ELF-1 (cell line): ENCODE data around the gene IDS.
"Not testable (repeated sequence)": the region's sequence is repeated elsewhere in the genome, so short reads cannot be mapped to it uniquely, and the experiment has no call there.

Experiments
- DNase-seq: peaks from one replicate; pipeline ENCODE4 v3.0.0-alpha.2; 2016; ENCODE audit warnings: low read depth, low spot score

The IDS gene

DNA sequence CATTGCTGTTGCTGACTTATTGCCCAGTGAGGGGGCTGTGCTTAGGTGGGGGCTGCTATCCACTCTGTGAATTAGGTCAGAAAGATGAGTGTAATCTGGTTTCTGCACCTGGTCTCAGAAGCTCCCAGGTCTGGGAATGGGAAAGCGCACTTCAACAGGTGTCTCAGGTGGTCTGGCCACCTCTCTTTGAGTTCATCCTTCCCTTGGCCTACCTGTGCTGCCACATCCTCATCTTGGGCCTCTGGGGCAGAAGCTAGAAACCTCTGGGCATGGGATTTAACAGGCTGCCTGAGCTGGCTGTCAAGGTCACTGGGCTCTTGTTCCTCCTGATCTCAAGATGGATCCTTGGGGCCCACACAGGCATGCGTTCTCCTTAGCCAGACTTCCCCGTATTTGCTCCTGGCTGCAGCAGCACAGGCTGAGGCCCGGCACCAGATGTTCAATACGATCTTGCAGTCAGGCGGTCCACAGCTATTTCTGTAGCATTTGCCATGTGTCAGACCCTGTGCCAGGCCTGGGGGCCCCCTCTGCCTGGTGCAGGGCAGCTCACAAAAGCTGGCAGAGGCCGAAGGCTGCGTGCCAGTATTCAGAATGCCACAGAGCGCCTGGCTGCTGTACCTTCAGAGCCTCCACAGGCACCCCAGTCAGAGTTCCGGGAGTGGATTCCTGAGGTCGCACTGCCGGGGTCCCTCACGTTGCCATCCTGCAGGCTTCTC, 21.4 kb upstream of the IDS start:
- DNase-seq: not testable (repeated sequence)

DNA sequence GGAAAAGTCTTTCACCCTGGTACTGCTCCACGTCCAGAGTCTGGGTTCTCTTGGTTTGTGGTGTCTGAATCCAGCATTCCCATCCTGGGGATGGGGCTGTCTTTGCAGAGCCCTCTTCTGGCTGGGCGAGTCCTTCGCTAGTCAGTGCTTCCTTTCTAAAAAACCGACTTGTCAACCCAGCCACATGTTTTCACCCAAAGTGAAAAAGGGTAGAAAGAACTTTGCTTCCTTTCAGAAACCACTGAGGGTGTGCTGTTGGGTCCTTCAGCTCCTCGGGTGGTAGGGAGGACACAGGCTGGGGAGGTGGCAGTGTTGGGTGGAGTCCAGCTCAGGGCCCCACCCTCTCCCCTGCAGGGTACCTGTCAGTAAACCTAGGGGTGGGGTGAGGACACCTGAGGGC, 20.8 kb upstream of the IDS start:
- DNase-seq: peak; percentile 12

DNA sequence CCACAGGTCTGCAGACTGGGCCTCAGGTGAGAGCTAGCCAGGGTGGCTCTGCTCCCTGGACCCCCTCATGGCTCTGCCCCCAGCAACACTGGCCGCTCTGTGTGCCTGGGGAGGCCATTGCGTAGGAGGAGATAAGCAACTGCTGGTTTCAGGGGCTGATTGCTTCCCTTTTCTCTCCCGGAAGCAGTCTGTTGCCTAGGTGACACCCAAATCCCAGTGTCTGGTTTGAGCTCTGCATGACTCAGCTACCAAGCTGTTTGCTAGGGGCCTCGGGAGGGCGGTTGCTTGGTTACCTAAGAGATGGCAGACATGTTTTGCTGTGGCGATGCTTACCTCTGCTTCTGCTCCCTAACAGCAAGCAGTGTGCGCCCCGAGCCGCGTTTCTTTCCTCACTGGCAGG, 20.3 kb upstream of the IDS start:
- peak; percentile 82 for DNase-seq

DNA sequence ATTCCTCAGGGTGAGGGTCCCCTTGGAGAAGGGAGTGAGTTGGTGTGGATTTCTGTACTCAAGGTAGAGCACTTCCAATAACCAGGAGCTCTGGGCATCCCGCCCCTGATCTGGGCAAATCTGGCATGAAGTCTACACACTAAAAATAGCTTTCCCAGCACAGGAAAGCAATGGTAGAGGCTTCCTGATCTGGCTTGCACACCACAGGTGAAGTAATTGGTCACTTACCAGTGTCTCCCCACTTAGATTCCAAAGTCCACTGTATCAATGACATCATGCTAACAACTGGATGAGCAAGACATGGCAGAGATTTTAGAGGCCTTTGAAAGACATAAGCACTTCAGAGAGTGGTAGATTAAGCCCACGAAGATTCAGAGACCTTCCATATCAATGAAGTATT, 17.8 kb upstream of the IDS start:
- no peak for DNase-seq

DNA sequence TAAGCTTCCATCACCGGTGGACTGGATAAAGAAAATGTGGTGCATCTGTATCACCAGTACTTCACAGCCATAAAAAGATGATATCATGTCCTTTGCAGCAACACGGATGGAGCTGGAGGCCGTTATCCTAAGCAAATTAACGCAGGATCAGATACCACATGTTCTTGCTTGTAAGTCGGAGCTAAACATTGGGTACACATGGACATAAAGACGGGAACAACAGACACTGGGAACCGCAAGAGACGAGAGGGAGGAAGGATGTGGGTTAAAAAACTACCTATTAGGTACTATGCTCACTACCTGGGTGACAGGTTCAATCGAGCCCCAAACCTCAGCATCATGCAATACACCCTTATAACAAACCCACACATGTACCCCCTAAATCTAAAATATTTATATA, 16.3 kb upstream of the IDS start:
- DNase-seq: no peak

DNA sequence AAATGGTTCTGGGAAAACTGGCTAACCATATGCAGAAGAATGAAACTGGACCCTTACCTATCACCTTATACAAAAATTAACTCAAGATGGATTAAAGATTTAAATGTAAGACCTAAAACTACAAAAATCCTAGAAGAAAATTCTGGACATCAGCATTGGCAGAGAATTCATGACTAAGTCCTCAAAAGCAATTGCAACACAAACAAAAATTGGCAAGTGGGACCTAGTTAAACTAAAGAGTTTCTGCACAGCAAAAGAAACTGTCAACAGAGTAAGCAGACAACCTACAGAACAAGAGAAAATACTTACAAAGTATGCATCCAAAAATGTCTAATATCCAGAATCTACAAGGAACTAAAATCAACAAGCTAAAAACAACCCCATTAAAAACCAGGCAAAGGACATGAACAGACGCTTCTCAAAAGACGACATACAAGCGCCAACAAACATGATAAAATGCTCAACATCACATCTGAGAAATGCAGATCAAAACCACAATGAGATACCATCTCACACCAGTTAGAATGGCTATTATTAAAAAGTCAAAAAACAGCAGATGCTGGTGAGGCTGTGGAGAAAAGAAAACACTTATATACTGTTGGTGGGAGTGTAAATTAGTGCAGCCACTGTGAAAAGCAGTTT, 15.7 kb upstream of the IDS start:
- DNase-seq: not testable (repeated sequence)

DNA sequence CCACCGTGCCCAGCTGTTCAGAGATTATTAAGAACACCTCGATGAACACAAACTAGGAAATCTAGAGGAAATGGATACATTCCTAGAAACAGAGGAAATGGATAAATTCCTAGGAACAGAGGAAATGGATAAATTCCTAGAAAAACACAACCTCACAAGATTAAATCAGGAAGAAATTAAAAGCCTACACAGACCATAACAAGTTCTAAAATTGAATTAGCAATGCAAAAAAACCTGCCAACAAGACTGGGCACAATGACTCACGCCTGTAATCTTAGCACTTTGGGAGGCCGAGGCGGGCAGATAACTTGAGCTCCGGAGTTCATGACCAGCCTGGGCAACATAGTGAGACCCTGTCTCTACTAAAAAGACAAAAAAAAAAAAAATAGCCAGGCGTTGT, 13.1 kb upstream of the IDS start:
- DNase-seq: no peak

DNA sequence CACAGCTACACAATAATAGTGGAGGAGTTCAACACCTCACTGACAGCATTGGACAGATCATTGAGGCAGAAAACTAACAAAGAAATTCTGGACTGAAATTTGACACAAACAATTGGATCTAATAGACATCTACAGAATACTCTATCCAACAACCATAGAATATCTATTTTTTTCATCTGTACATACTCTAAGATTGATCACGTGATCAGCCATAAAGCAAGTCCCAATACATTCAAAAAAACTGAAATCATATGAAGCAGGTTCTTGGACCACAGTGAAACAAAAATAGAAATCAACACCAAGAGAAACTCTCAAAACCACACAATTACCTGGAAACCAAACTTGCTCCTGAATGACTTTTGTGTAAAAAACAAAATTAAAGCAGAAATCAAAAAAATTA, 12.2 kb upstream of the IDS start:
- DNase-seq: no peak

DNA sequence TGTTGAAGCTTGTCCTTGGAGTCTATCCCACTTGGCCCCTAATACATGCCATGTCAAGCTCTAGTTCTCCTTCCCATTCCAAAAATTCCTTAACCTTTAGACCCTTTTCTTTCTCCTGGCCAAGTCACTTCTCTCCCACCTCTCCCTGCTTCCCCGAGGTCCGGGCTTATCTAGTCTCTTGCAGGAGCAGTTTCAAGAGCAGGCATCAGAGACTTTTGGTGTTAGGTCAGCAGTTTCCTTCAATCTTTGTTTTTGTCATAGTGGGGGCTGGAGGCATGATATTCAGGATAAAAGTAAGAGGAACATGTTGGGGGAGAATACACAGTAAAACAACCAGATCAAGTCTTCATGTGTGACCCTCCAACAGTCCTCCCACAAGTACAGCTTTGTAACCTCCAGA, 11.5 kb upstream of the IDS start:
- no peak for DNase-seq

DNA sequence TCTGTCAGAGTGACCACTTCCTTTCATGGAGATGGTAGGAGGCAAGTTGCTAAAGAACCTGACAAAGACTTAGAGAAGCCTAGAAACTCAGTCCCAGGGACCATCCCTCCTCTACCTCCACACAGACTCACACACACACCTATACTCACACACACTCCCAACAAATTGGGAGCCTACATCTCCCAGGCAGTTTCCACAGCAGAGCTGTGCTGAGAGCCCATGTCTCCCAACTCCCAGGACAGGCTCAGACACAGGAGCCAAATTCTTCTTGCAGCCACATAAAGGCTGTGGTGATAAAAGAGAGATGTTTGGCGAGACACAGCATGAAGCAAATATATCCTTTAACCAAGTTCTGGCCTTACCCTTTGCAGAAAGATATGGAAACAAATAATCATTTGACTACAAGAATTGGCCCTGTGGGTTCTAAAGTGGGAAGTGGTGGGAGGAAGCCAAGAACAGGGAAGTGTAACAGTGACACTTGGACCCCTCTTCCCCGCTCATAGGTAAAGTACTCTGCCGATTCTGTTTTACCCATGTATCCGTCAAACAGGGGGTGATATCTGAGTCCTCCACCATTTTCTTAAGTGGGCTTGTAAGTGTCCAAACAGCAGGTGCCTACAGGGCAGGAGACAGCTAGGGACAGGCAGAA, 11.0 kb upstream of the IDS start:
- no peak for DNase-seq

DNA sequence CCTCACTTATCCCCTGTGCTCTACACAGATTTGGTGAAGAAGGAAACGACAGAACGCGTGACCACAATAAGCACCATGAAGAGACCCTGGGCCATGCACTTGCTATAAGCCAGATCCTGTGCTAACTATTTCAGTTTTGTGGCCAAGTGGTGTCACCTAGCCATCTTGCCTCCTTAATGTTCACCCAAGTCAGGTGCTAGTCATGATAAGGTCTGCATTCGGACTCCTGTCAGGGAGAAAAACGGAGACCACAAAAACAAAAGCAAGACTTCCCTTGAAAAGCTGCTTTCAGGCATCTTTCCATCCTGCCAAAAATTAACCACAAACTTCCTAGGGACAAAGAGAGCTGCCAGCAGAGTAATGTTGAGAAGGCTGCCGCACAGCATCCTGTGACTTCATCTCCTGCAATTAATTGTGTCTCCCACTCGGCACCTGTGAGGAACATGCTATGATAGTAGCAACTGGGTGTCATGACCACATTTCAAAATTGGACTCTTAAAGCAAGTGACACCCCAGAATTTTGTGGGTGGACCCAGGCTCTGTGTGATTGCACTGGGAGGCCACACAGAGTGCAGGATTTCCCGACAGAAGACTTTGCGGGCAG, 8.8 kb upstream of the IDS start:
- no peak for DNase-seq

DNA sequence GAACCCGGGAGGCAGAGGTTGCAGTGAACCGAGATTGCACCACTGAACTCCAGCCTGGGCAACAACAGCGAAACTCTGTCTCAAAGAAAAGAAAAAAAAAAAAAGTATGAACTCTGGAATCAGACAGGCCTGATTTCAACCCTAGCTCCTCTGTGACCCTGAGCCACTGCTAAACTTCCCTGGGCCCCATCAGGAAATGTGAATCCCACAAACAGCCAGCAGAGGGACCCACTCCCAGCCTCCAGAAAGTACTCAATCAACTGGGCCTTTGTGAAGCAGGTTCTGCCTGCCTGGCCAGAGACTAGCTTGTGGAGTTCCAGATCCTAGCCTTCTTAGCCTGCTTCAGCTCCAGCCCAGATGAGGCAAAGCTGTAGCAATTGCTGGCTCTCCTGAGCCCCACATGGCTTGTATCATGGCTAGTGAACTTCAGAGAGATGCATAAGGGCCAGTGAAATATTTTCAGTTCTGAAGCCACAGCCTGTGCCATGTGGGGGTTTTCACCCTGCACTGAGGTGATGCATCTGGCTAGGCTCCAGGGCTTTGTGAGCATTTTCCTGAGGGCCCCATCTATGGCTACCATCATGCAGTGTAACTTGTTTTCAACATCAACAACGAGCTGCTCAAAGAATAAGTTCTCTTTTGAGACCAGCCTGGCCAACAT, 7.2 kb upstream of the IDS start:
- DNase-seq: peak; percentile 94

DNA sequence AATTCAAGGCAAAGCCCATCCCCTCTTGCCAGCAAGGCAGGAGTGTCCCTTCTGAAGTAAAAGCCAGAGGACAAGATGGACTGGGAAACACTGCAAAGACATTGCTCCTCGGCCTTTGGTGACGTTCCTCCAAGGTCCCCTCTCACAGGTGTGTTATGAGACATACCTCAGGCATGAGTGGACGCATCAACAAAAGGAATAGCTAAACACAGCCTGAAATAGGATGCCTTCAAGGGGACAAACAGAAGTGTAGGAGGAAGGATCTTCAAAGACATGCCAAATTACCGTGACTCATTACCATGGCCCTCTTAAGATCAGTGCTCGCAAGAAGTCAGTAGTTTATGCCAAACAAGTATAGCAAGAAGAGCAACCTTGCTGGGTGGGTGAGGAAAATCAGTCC, 6.0 kb upstream of the IDS start:
- peak; percentile 68 for DNase-seq

DNA sequence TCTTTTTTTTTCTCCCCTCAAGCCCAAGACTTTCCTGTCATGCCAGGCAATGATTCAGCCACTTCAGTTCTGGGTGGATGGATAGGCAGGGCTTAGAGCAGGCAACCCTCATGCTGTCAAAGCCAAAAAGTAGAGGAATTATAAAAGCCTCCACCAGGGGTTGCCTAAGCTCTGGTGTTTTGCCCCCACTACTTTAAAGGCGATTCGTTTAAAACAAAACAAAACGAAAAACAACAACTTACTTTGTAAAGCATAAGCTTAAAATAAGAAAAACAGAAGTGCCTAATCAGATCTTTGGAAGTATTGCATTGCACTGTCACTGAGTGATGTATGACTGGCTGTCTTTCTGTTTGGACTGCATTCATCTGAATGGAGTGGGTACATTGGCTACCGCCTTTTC, 5.3 kb upstream of the IDS start:
- DNase-seq: peak; percentile 41

DNA sequence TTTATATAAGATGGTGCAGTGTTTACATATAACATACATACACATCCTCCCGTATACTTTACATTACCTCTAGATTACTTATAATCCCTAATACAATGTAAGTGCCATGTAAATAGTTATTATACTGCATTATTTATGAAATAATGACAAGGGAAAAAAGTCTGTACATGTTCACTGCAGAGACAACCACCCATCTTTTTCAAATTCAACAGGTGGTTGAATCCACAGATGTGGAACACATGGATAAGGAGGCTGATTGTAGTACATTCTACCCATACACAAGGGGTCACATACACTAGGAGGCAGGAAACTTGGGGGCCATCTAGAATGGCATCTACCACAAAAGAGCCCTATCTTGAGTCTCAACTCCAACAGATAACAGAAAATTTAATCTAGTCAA, 3.4 kb upstream of the IDS start:
- DNase-seq: no peak

DNA sequence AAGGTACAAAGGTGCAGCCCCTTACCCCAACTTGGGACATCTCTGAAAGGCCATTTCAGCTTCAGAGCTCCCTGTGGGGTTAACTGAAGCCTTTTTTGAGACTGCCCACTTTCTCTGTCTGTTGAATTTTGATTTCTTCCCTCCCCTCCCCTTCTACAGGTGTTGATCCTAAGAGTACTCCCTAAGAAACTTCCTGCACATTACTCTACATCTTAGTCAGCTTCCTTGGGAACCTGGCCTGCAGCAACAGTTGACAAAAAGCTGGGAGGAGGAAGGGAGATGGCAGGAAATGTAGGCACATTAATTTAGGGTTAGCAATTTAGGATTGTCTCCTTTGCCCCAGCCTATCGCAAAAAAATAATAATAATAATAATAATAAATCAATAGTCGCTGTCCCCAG, 1.2 kb upstream of the IDS start:
- no peak for DNase-seq

DNA sequence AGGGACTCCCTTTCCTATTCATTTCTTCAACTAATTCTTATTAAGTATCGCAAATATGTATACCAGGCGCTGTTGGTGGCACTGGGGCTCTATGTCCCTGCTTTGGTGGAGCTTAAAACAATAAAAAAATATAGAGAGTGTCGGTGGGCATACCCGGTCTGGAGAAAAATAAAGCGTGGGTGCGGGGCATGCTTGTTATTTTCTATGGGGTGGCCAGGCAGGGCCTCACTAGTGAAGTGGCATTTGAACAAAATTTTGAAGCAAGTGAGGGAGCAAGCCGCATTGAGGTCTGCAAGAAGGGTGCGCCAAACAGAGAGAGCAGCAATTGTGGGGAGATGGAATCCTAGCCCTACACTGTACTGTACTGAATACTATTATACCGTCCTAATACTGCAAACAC, 565 bp upstream of the IDS start:
- DNase-seq: no peak

DNA sequence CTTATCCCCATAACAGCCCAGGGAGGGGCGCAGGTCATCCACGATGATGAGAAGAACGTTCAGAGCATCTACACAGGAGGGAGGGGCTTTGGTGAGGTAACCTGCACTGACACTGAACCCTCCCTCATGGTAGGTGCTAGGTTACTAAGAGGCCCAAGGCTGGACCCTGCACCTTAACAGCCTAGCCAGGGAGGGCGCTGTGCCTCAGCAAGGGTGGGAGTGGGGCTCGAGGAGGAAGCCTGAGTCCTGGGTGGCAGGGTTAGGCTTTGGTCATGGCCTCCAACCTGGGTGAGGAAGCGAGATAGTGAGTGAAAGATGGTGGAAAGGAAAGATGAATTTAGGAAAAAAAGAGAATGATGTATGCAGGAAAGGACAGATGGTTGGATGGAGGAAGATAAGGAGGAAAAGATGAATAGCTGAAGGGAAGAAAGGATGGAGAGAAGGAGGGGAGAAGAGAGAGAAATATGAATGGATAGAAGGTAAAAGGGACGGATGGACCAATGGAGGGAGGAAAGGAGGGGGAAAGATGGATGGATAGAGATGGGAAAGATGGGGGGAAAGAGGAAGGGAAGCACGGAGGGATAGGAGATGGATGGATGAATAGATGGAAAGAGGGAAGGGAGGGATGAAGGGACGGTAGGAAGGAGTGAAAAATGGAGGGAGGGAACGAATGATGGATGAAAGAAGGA, 736 bp downstream of the IDS start:
- peak; percentile 62 for DNase-seq

DNA sequence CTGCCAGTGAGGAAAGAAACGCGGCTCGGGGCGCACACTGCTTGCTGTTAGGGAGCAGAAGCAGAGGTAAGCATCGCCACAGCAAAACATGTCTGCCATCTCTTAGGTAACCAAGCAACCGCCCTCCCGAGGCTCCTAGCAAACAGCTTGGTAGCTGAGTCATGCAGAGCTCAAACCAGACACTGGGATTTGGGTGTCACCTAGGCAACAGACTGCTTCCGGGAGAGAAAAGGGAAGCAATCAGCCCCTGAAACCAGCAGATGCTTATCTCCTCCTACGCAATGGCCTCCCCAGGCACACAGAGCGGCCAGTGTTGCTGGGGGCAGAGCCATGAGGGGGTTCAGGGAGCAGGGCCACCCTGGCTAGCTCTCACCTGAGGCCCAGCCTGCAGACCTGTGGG, 1.7 kb downstream of the IDS start:
- DNase-seq: peak; percentile 79

DNA sequence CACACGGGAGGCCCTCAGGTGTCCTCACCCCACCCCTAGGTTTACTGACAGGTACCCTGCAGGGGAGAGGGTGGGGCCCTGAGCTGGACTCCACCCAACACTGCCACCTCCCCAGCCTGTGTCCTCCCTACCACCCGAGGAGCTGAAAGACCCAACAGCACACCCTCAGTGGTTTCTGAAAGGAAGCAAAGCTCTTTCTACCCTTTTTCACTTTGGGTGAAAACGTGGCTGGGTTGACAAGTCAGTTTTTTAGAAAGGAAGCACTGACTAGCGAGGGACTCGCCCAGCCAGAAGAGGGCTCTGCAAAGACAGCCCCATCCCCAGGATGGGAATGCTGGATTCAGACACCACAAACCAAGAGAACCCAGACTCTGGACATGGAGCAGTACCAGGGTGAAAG, 2.2 kb downstream of the IDS start:
- not testable (repeated sequence) for DNase-seq

DNA sequence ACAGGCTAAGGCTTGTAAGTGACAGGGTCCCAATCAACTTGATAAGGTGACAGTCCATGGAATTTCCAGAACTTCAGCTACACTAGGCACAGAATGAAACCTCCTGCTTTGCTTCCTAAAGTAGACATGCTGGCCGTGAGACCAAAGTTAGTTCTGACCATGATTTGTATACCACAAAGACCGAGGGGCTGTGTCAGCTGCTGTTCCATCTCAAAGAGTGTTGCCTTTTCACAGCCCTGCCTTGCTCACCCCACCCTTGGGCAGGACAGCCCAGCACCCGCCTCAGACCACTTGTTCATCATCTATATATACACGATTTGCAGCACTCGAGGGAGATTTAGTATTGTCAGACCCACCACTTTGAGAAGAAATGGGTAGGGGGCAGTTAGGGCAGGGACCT, 5.3 kb downstream of the IDS start:
- DNase-seq: no peak

DNA sequence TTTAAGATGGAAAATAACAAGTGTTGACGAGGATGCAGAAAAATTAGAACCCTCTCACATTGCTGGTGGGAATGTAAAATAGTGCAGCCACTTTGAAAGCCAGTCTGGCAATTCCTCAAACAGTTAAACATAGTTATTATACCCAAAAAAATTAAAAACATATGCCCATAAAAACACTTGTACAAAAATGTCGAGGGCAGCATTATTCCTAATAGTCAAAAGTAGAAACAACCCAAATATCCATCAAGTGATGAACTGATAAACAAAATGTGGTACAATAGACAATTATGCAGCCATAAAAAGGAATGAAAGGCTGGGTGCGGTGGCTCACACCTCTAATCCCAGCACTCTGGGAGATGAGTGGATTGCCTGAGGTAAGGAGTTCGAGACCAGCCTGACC, 6.3 kb downstream of the IDS start:
- no peak for DNase-seq
